OCI-LY1 (cell line): ENCODE data around the gene RALGPS1.

ENCODE experiments used
- H2AFZ ChIP-seq: fragments of 200-600 bp; sonication (generic), shearing (Covaris generic); 2 replicates; pipeline ENCODE4 v1.6.0; 2014; ENCODE audit warnings: antibody characterized with exemption, mild to moderate bottlenecking, low read length
- H3F3A ChIP-seq: fragments of 200-600 bp; sonication (generic), shearing (Covaris generic); 2 replicates; pipeline ENCODE4 v1.6.0; 2014; ENCODE audit warnings: mild to moderate bottlenecking, antibody characterized with exemption, low read length, moderate library complexity; ENCODE audit not compliant: insufficient read depth
- H3K27ac ChIP-seq: fragments of 200-600 bp; sonication (generic); 2 replicates; pipeline ENCODE4 v1.5.1; 2014; ENCODE audit warnings: low read length, mixed run types, mild to moderate bottlenecking, low read depth; ENCODE audit not compliant: poor library complexity, severe bottlenecking
- H3K27me3 ChIP-seq: fragments of 200-600 bp; sonication (generic); 2 replicates; pipeline ENCODE4 v1.6.0; 2014; ENCODE audit warnings: antibody characterized with exemption, mild to moderate bottlenecking, low read length, moderate library complexity; ENCODE audit not compliant: insufficient read depth
- H3K36me3 ChIP-seq: fragments of 200-600 bp; sonication (generic); 2 replicates; pipeline ENCODE4 v1.6.1; 2014; ENCODE audit warnings: mild to moderate bottlenecking, antibody characterized with exemption, low read length, moderate library complexity, mixed read lengths; ENCODE audit not compliant: insufficient read depth
- H3K4me1 ChIP-seq: fragments of 200-600 bp; sonication (generic); 2 replicates; pipeline ENCODE4 v1.5.1; 2014; ENCODE audit warnings: mild to moderate bottlenecking, low read length, moderate library complexity; ENCODE audit not compliant: insufficient read depth, severe bottlenecking
- H3K4me2 ChIP-seq: fragments of 200-600 bp; sonication (generic), shearing (Covaris generic); 2 replicates; pipeline ENCODE4 v1.6.1; 2014; ENCODE audit warnings: low read length
- H3K4me3 ChIP-seq: fragments of 200-600 bp; sonication (generic); 2 replicates; pipeline ENCODE4 v1.5.1; 2014; ENCODE audit warnings: low read length, low read depth, mild to moderate bottlenecking, mixed read lengths; ENCODE audit not compliant: poor library complexity, severe bottlenecking
- H3K79me2 ChIP-seq: fragments of 200-600 bp; shearing (Covaris generic); 2 replicates; pipeline ENCODE4 v1.6.1; 2016; ENCODE audit warnings: mixed run types, low read length, mixed read lengths; ENCODE audit not compliant: insufficient read depth
- H3K9ac ChIP-seq: fragments of 200-600 bp; sonication (generic), shearing (Covaris generic); 2 replicates; pipeline ENCODE4 v1.6.1; 2014; ENCODE audit warnings: mild to moderate bottlenecking, low read length, mixed read lengths
- H3K9me2 ChIP-seq: fragments of 200-600 bp; sonication (generic), shearing (Covaris generic); 2 replicates; pipeline ENCODE4 v1.6.1; 2014; ENCODE audit warnings: low read depth, mild to moderate bottlenecking, low read length, mixed read lengths
- H3K9me3 ChIP-seq: fragments of 200-600 bp; shearing (Covaris generic); 2 replicates; pipeline ENCODE4 v1.6.1; 2014; ENCODE audit warnings: low read length, mixed read lengths
- H4K20me1 ChIP-seq: fragments of 200-600 bp; sonication (generic), shearing (Covaris generic); 2 replicates; pipeline ENCODE4 v1.6.0; 2016; ENCODE audit warnings: mild to moderate bottlenecking, low read length; ENCODE audit not compliant: insufficient read depth
- EZH2 ChIP-seq: fragments of 200-600 bp; sonication (generic), shearing (Covaris generic); IDR thresholded peaks from 2 replicates; pipeline ENCODE4 v1.8.0; 2017; ENCODE audit warnings: borderline replicate concordance, mixed run types, mild to moderate bottlenecking, antibody characterized with exemption, low read length, moderate library complexity, mixed read lengths
- TF ChIP-seq, protein P1 (sequence below): fragments of 200-600 bp; sonication (generic), shearing (Covaris generic); IDR thresholded peaks from 2 replicates; pipeline ENCODE4 v1.5.1; 2017; ENCODE audit warnings: mild to moderate bottlenecking, antibody characterized with exemption, low read length, moderate library complexity, mixed read lengths

The RALGPS1 gene

DNA sequence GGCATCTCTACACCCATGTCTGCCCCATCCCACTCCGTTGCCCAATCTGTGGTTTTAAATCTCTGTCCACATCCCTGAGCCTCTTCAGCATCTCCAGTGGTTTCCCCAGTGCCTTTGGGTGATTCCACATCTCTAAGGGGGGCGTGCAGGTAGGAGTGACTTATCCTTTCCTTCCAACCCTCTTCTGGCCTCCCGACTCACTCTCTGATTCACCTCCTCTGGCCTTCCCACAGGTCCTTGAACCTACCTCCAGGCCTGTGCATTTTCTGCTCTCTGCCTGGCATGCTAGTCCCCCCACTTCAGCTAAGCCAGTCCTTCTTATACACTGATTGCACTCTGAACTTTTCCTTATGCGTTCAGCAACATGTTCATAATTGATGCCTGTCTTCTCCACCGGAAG is 99.0 kb downstream of the RALGPS1 start:
- Histone ChIP-seq H3K4me1 (no peaks in the 10 kb centered on the region), H2AFZ (no peak overlapping the region), H3K27me3 (no peaks in the 10 kb centered on the region), H3K9ac (no peak overlapping the region), H4K20me1 (no peaks in the 10 kb centered on the region), H3K27ac (no peak overlapping the region), H3K9me2 (no peaks in the 10 kb centered on the region), H3K9me3 (no peaks in the 10 kb centered on the region), H3K4me3 (no peak overlapping the region), H3K79me2 (no peaks in the 10 kb centered on the region), H3K4me2 (no peak overlapping the region), H3F3A (no peaks in the 10 kb centered on the region), H3K36me3 (no peaks in the 10 kb centered on the region)
- TF ChIP-seq, protein P1, sequence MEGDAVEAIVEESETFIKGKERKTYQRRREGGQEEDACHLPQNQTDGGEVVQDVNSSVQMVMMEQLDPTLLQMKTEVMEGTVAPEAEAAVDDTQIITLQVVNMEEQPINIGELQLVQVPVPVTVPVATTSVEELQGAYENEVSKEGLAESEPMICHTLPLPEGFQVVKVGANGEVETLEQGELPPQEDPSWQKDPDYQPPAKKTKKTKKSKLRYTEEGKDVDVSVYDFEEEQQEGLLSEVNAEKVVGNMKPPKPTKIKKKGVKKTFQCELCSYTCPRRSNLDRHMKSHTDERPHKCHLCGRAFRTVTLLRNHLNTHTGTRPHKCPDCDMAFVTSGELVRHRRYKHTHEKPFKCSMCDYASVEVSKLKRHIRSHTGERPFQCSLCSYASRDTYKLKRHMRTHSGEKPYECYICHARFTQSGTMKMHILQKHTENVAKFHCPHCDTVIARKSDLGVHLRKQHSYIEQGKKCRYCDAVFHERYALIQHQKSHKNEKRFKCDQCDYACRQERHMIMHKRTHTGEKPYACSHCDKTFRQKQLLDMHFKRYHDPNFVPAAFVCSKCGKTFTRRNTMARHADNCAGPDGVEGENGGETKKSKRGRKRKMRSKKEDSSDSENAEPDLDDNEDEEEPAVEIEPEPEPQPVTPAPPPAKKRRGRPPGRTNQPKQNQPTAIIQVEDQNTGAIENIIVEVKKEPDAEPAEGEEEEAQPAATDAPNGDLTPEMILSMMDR, result no peak
- TF ChIP-seq EZH2, result no peak

DNA sequence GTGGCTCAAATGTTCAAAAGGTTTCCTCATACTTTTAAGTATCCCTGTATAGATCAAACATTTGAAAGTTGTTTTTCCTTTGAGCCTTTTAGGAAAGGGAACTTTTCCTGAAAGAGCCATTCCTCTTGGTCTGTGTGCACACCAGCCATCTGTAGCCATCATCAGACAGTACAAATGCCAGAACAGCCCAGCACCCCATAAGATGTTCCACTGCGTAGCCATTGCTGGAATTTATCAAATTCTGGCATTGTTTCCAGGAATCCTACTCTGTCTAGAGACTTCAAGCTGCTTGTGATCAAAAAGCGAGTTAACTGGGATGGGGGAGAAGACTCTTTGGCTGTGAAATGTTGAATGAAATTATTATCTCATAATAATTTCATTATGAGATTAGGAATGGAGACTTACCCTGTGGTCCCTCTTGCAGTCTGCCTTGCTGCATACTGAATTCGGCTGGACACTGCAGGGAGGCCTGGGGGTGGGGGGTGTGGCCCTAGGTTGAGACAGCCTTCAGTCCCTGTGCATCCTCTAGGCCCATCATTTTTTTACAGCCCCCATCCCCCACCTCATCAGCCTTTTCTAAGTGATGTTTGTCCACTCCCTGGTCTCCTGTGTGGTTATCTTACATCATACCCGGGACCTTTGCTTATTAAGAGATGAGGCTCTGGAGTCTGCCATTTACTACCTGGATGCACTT is 99.8 kb downstream of the RALGPS1 start:
- H3K79me2 ChIP-seq, result no peaks in the 10 kb centered on the region
- no peaks in the 10 kb centered on the region for H3F3A ChIP-seq
- TF ChIP-seq, protein P1, result no peak
- TF ChIP-seq EZH2, result no peak
- H3K4me1 ChIP-seq, result no peaks in the 10 kb centered on the region
- H3K4me2 ChIP-seq, result no peak overlapping the region
- no peak overlapping the region for H2AFZ ChIP-seq
- no peaks in the 10 kb centered on the region for H3K27me3 ChIP-seq
- no peaks in the 10 kb centered on the region for H3K9me3 ChIP-seq
- no peak overlapping the region for H3K27ac ChIP-seq
- no peak overlapping the region for H3K9ac ChIP-seq
- H3K4me3 ChIP-seq, result no peak overlapping the region
- no peaks in the 10 kb centered on the region for H3K9me2 ChIP-seq
- H4K20me1 ChIP-seq, result no peaks in the 10 kb centered on the region
- H3K36me3 ChIP-seq, result no peaks in the 10 kb centered on the region

DNA sequence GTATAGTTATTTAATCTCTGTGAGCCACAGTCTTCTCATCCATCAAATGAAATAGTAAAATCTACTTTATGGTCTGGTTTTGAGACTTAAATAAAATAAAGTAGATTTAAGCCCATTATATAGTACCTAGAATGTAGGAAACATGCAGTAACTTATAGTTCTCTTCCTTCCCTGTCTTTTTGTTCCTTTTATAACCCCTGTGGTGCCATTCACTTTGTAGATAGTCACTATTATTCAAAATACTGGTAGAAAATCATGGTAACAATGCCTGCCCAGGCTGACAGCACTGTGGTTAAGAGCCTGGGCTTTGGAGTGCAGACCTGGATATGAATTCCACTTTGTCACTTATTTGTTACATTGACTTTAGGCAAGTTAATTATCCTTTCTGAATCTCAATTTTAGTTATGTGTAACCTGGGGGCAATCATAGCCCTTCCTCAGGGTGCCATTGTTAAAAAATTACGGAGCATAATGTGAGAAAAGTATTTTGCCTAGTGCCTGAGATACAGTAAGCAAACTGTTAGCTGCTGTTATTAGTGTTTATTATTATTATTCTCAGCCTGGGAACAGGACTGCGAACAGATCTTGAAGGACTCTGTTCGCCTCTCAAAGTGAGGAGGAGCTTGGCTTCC is 100.4 kb downstream of the RALGPS1 start:
- Histone ChIP-seq H3K27me3 (no peaks in the 10 kb centered on the region), H3F3A (no peaks in the 10 kb centered on the region), H2AFZ (no peak overlapping the region), H3K9ac (no peak overlapping the region), H3K79me2 (no peaks in the 10 kb centered on the region), H3K36me3 (no peaks in the 10 kb centered on the region), H3K9me3 (no peaks in the 10 kb centered on the region), H3K27ac (no peak overlapping the region), H3K4me3 (no peak overlapping the region), H3K4me2 (no peak overlapping the region), H3K9me2 (no peaks in the 10 kb centered on the region), H4K20me1 (no peaks in the 10 kb centered on the region), H3K4me1 (no peaks in the 10 kb centered on the region)
- TF ChIP-seq EZH2, result no peak
- TF ChIP-seq, protein P1, result no peak
